Suprapubic skin (tissue), 4 donors: ENCODE data around the gene ANKRD13B. TPM values are rescaled to one million over a fixed set of nuclear protein-coding genes. Genes with fewer than 3 reads are reported as not detected.

Experiments
- DNase-seq, 2 donors: peaks; one replicate each; pipeline ENCODE4 v3.0.0-alpha.2; 2019; ENCODE audit warnings: low spot score in 2 of 2
- H3K27ac ChIP-seq: fragments of 200-600 bp; sonication (generic); one replicate; pipeline ENCODE4 v1.5.1; 2019
- H3K27me3 ChIP-seq: fragments of 200-600 bp; sonication (generic); one replicate; pipeline ENCODE4 v1.5.1; 2019
- H3K36me3 ChIP-seq: fragments of 200-600 bp; sonication (generic); one replicate; pipeline ENCODE4 v1.5.1; 2019
- H3K4me1 ChIP-seq: fragments of 200-600 bp; sonication (generic); one replicate; pipeline ENCODE4 v1.5.1; 2019
- H3K4me3 ChIP-seq: fragments of 200-600 bp; sonication (generic); one replicate; pipeline ENCODE4 v1.5.1; 2019; ENCODE audit warnings: mild to moderate bottlenecking
- H3K9me3 ChIP-seq: fragments of 200-600 bp; sonication (generic); one replicate; pipeline ENCODE4 v1.5.1; 2019
- EP300 ChIP-seq: sonication (generic); formaldehyde crosslinking; IDR thresholded peaks from one replicate; pipeline ENCODE4 v1.6.1; 2017; ENCODE audit warnings: antibody characterized with exemption
- POLR2A ChIP-seq, 2 donors: fragments of 450-650 bp; IDR thresholded peaks; one replicate each; pipeline ENCODE4 v1.6.1; 2017; ENCODE audit warnings: antibody characterized with exemption in 2 of 2, mild to moderate bottlenecking in 2 of 2, moderate library complexity in 2 of 2
- POLR2AphosphoS5 ChIP-seq, 3 donors: sonication (generic); formaldehyde crosslinking; IDR thresholded peaks; one replicate each; pipeline ENCODE4 v1.6.1; 2017; ENCODE audit warnings: antibody characterized with exemption in 3 of 3
- WGBS: methylation state at CpG from one replicate; pipeline ENCODE4 v1.1.5; 2018; 5-methylcytosine and 5-hydroxymethylcytosine counted together
- total RNA-seq, 4 donors: library from RNA; depleted of rRNA; stranded (reverse); fragments of >200 nt; gene quantifications; one replicate each; pipeline ENCODE4 v1.1.0, GENCODE V29; 2016
- TF ChIP-seq, protein P1 (sequence below), 2 donors: fragments of 200-600 bp in 1 of 2; fragments of 450-650 bp in 1 of 2; sonication (generic) in 1 of 2; IDR thresholded peaks; one replicate each; pipeline ENCODE4 v1.5.1; 2016 to 2019; ENCODE audit warnings: antibody characterized with exemption in 2 of 2, mild to moderate bottlenecking in 1 of 2, moderate library complexity in 1 of 2

ANKRD13B gene
- total RNA-seq, 4 donors from 2014 or later: 9.0 to 16.5 (median 10.8) TPM

DNA sequence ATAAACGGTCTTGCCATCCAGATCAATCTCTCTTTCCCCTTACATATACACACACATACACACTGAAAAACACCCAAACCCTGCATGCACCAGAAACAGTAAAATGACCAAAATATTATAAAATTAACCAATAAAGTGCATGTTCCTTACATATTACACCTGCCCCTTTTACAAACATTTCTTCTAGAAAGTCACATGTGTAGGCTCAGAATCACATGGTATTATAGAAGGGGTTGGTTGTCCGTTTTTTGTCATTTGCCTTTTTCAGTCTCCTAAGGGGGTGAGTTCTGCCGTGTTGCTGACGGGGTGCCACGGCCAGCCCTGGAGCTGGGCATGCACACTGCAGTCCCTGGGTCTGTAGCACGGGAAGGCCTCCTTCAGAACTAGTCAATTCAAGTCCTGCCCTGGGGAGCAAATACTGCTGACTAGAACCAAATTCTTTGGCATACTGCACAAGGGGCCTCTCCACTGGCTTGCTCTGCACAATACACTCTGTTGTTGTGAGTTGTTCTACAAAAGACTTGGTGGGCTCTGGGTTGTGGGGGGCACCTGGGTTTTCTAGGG is 37.8 kb downstream of the ANKRD13B start:
- H3K4me1 ChIP-seq: peaks cover 3% of the 10 kb centered on the region
- 53% methylated on average over 6 of the region's 6 CpGs for WGBS
- no peak overlapping the region for H3K27ac ChIP-seq
- no peak overlapping the region for H3K4me3 ChIP-seq
- no peaks in the 10 kb centered on the region for H3K9me3 ChIP-seq
- DNase-seq: peak in 1 of 2 donors; percentile 30
- no peaks in the 10 kb centered on the region for H3K27me3 ChIP-seq
- H3K36me3 ChIP-seq: peaks cover 31% of the 10 kb centered on the region
- no peak for TF ChIP-seq POLR2AphosphoS5 (IDR thresholded peaks at IDR 0.05)
- no peak for TF ChIP-seq EP300
- TF ChIP-seq, protein P1, sequence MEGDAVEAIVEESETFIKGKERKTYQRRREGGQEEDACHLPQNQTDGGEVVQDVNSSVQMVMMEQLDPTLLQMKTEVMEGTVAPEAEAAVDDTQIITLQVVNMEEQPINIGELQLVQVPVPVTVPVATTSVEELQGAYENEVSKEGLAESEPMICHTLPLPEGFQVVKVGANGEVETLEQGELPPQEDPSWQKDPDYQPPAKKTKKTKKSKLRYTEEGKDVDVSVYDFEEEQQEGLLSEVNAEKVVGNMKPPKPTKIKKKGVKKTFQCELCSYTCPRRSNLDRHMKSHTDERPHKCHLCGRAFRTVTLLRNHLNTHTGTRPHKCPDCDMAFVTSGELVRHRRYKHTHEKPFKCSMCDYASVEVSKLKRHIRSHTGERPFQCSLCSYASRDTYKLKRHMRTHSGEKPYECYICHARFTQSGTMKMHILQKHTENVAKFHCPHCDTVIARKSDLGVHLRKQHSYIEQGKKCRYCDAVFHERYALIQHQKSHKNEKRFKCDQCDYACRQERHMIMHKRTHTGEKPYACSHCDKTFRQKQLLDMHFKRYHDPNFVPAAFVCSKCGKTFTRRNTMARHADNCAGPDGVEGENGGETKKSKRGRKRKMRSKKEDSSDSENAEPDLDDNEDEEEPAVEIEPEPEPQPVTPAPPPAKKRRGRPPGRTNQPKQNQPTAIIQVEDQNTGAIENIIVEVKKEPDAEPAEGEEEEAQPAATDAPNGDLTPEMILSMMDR (IDR thresholded peaks at IDR 0.05): no peak
- no peak for TF ChIP-seq POLR2A (IDR thresholded peaks at IDR 0.05)

GRCh38 chr17:29633886-29634285 is 41.0 kb downstream of the ANKRD13B start:
- H3K4me1 ChIP-seq: peaks cover 5% of the 10 kb centered on the region
- H3K9me3 ChIP-seq: no peaks in the 10 kb centered on the region
- no peak for TF ChIP-seq POLR2A (IDR thresholded peaks at IDR 0.05)
- TF ChIP-seq, protein P1 (IDR thresholded peaks at IDR 0.05): no peak
- H3K27me3 ChIP-seq: no peaks in the 10 kb centered on the region
- H3K4me3 ChIP-seq: no peak overlapping the region
- H3K36me3 ChIP-seq: peaks cover 37% of the 10 kb centered on the region
- H3K27ac ChIP-seq: no peak overlapping the region
- WGBS: 95% methylated on average over 3 of the region's 3 CpGs
- DNase-seq: no peak

DNA sequence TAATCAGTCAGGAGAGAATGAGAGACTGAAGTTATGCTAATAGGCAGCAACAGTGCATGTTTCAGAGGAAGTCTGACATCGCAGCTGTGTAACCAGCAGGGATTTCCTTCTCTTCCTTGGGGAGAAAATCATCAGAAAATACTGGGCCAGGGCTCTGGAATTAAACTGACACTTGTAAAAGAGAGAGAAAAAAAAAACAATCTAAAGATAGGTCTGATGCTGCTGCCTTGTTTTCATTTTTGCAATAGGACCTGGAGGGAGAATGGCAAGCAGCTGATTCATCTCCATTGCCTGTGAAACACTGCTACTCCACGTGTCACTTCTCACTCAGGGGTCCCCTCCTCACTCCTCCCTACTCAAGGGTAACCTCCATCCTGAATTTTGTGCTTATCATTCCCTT is 47.5 kb downstream of the ANKRD13B start:
- TF ChIP-seq POLR2AphosphoS5 (IDR thresholded peaks at IDR 0.05) (no peak), POLR2A (IDR thresholded peaks at IDR 0.05) (no peak), EP300 (no peak)
- TF ChIP-seq, protein P1 (IDR thresholded peaks at IDR 0.05): no peak
- no peaks in the 10 kb centered on the region for H3K27me3 ChIP-seq
- H3K36me3 ChIP-seq: peaks cover 9% of the 10 kb centered on the region
- peak overlapping the region; percentile 75 for H3K27ac ChIP-seq
- H3K4me3 ChIP-seq: no peak overlapping the region
- 15% methylated on average over 2 of the region's 2 CpGs for WGBS
- peaks cover 63% of the 10 kb centered on the region for H3K4me1 ChIP-seq
- no peaks in the 10 kb centered on the region for H3K9me3 ChIP-seq
- DNase-seq: no peak

DNA sequence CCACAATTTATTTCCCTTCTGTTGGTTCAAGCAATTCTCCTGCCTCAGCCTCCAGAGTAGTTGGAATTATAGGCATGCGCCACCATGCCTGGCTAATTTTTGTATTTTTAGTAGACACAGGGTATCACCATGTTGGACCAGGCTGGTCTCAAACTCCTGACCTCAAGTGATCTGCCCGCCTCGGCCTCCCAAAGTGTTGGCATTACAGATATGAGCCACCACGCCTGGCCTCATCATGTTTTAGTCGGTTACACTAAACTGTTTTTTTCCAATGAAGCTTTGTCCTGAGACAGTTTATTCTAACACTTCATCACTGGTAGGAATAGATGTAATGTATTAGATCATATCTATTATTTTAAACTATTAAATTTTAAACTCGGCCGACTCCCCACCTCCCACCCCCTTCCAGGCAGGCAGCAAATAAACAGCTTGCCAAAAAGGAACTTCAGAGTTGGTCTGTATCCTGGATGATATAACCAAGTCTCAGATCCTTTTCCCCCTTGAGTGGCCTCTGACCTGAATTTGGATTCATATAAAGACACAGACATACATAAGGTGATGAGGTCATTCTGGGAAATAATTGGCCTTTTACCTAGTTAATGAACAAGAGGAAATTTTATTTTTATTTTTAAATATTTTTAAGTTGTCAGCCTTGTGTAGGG is 48.2 kb downstream of the ANKRD13B start:
- Histone ChIP-seq H3K27me3 (no peaks in the 10 kb centered on the region), H3K27ac (no peak overlapping the region), H3K4me3 (no peak overlapping the region), H3K4me1 (peaks cover 70% of the 10 kb centered on the region), H3K9me3 (no peaks in the 10 kb centered on the region), H3K36me3 (peaks cover 2% of the 10 kb centered on the region)
- WGBS: 73% methylated on average over 7 of the region's 7 CpGs
- TF ChIP-seq EP300 (no peak), POLR2A (IDR thresholded peaks at IDR 0.05) (no peak), POLR2AphosphoS5 (IDR thresholded peaks at IDR 0.05) (no peak)
- TF ChIP-seq, protein P1 (IDR thresholded peaks at IDR 0.05): no peak
- no peak for DNase-seq

DNA sequence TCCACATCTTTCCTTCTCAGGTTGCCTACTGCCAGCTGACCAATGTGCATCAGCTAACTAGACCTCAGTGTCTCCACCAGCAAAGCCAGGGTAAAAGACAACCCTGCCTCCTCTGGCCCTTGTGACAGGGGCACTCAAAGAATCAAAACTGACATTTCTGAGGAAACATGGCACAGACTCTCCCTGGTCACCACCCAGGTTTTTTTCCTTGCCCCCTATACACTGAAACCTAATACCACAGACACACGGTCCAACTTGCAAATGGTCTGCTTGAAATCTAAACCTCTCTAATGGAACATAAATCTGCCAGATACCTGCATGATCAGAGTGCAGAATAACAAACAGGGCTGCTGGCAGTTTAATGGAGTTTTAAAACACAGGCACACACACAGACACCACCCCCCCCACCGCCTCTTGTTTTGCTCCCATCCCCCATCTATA is 49.3 kb downstream of the ANKRD13B start:
- Histone ChIP-seq H3K27me3 (no peaks in the 10 kb centered on the region), H3K4me3 (no peak overlapping the region), H3K36me3 (no peaks in the 10 kb centered on the region), H3K27ac (no peak overlapping the region), H3K9me3 (no peaks in the 10 kb centered on the region), H3K4me1 (peaks cover 77% of the 10 kb centered on the region)
- 85% methylated on average over 2 of the region's 2 CpGs for WGBS
- TF ChIP-seq POLR2AphosphoS5 (IDR thresholded peaks at IDR 0.05) (no peak), EP300 (no peak), POLR2A (IDR thresholded peaks at IDR 0.05) (no peak)
- TF ChIP-seq, protein P1 (IDR thresholded peaks at IDR 0.05): no peak
- DNase-seq: no peak
